Lower lobe of right lung (tissue), 2 donors: ENCODE data around the gene KCNA3. TPM values are rescaled to one million over a fixed set of nuclear protein-coding genes. Genes with fewer than 3 reads are reported as not detected.

Source experiments
- ATAC-seq, 2 donors: fragments of 200-7000 bp; cut with Tn5 transposase; one replicate each; pipeline ENCODE4 v1.9.1; 2020 to 2022; ENCODE audit warnings: mild to moderate bottlenecking in 2 of 2, moderate library complexity in 2 of 2
- DNase-seq: peaks from one replicate; pipeline ENCODE4 v3.0.0-alpha.2; 2020
- H3K27ac ChIP-seq: fragments of 200-600 bp; one replicate; pipeline ENCODE4 v1.8.0; 2022
- H3K27me3 ChIP-seq: fragments of 200-600 bp; one replicate; pipeline ENCODE4 v1.8.0; 2022; ENCODE audit warnings: low read depth
- H3K36me3 ChIP-seq: fragments of 200-600 bp; one replicate; pipeline ENCODE4 v1.8.0; 2022; ENCODE audit warnings: mild to moderate bottlenecking
- H3K4me1 ChIP-seq: fragments of 200-600 bp; one replicate; pipeline ENCODE4 v1.8.0; 2022
- H3K4me3 ChIP-seq: fragments of 200-600 bp; one replicate; pipeline ENCODE4 v1.8.0; 2022; ENCODE audit warnings: mild to moderate bottlenecking
- H3K9me3 ChIP-seq: fragments of 200-600 bp; one replicate; pipeline ENCODE4 v1.8.0; 2022
- intact Hi-C: fragments of 100-400 bp; cut with DNase I; formaldehyde crosslinking; loops from one replicate; pipeline ENCODE4 v1.11.0; 2022
- total RNA-seq: library from RNA; stranded (reverse); fragmentation: NEBNext Ultra II Directional; extraction: Animal tissue kit (Norgen Biotek cat#: 25700); gene quantifications from one replicate; pipeline ENCODE4 v1.2.1, GENCODE V29; 2021
- TF ChIP-seq, protein P1 (sequence below): fragments of 200-600 bp; IDR thresholded peaks from one replicate; pipeline ENCODE4 v1.8.0; 2022; ENCODE audit warnings: antibody characterized with exemption, mild to moderate bottlenecking
- donor health status: DM: no; HTN: yes; CAD: no; lungs with severe emphysema.

KCNA3 gene
- total RNA-seq, 1 donor from 2014 or later: 19.4 TPM

- H3K27me3 ChIP-seq: no peaks in the 10 kb centered on the region
- no peak overlapping the region for H3K27ac ChIP-seq
- TF ChIP-seq, protein P1, sequence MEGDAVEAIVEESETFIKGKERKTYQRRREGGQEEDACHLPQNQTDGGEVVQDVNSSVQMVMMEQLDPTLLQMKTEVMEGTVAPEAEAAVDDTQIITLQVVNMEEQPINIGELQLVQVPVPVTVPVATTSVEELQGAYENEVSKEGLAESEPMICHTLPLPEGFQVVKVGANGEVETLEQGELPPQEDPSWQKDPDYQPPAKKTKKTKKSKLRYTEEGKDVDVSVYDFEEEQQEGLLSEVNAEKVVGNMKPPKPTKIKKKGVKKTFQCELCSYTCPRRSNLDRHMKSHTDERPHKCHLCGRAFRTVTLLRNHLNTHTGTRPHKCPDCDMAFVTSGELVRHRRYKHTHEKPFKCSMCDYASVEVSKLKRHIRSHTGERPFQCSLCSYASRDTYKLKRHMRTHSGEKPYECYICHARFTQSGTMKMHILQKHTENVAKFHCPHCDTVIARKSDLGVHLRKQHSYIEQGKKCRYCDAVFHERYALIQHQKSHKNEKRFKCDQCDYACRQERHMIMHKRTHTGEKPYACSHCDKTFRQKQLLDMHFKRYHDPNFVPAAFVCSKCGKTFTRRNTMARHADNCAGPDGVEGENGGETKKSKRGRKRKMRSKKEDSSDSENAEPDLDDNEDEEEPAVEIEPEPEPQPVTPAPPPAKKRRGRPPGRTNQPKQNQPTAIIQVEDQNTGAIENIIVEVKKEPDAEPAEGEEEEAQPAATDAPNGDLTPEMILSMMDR: no peak
- no peak overlapping the region for H3K4me3 ChIP-seq
- peaks cover 31% of the 10 kb centered on the region for H3K4me1 ChIP-seq
- DNase-seq (peak; percentile 65), ATAC-seq (peak; percentile 80 to 81)
- H3K36me3 ChIP-seq: no peaks in the 10 kb centered on the region
- intact Hi-C loops: loop anchor here (5.0 kb wide), 1 partner anchor 133 kb away; no protein-coding TSS in a partner anchor
- H3K9me3 ChIP-seq: no peaks in the 10 kb centered on the region
These were observed 40.1 kb downstream of the KCNA3 start for GRCh38 chr1:110634455-110635311.

DNA sequence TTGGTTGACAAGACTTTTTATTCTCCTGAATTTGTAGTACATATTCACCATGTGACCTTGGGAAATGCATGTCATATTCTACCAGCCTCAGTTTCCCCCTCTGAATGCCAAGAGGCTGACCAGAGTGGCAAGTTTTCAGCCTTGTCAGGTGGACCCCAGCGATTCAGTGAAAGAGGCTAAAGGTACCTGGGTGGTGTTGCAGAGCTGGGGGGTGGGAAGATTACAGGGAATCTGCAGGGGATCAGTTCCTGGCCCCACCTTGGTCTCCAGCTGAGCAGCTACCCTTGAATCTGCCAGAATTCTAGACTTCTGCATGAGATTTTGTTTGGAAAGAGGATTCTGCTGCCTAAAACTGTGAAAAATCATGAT is 40.7 kb downstream of the KCNA3 start:
- no peak overlapping the region for H3K27ac ChIP-seq
- no peaks in the 10 kb centered on the region for H3K9me3 ChIP-seq
- DNase-seq (no peak), ATAC-seq (no peak)
- no peak overlapping the region for H3K4me3 ChIP-seq
- intact Hi-C loops: loop anchor here (5.0 kb wide), 1 partner anchor 133 kb away; no protein-coding TSS in a partner anchor
- no peaks in the 10 kb centered on the region for H3K27me3 ChIP-seq
- peaks cover 27% of the 10 kb centered on the region for H3K4me1 ChIP-seq
- no peaks in the 10 kb centered on the region for H3K36me3 ChIP-seq
- TF ChIP-seq, protein P1: no peak

GRCh38 chr1:110633646-110634030 is 41.1 kb downstream of the KCNA3 start:
- Histone ChIP-seq H3K36me3 (no peaks in the 10 kb centered on the region), H3K9me3 (no peaks in the 10 kb centered on the region), H3K27me3 (no peaks in the 10 kb centered on the region), H3K27ac (no peak overlapping the region), H3K4me1 (peaks cover 27% of the 10 kb centered on the region), H3K4me3 (no peak overlapping the region)
- DNase-seq (no peak), ATAC-seq (no peak)
- TF ChIP-seq, protein P1: no peak
- intact Hi-C loops: loop anchor here (5.0 kb wide), 1 partner anchor 134 kb away; no protein-coding TSS in a partner anchor

DNA sequence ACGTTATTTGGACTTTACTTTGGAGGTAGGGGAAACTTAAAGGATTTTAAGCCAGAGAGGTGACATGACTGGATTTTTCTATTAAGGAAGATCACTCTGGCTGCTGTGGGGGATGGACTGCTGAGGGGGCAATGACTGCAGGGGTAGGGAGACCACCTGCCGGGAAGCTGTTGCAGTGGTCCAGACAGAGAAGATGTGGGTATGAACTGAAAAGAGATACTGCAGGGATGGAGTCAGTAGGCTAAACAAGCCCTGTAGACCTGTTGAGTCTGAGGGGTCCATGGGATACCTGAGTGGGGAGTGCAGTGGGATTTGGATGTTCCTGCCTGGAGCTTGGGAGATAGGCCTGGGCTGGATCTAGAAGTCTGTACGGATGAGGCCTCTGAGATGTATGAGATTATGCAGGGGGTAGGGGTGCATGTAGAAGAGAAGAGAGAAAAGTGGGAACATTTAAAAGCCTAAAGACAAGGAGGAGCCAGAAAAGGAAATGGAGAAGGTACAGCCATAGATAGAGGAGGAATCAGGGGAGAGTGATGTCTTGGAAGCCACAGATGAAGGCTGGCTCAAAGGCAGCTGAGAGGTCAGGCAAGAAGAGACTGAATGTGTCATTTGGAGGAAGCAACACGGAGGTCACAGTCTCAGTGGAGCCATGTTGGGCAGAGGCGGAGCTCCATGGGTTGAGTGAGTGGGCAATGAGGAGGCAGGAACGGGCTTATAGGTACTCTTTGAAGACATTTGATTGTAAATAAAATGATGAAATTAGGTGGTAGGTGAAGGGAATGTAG is 42.7 kb downstream of the KCNA3 start:
- Histone ChIP-seq H3K4me1 (peaks cover 24% of the 10 kb centered on the region), H3K27ac (peak overlapping the region; percentile 37), H3K9me3 (no peaks in the 10 kb centered on the region), H3K36me3 (no peaks in the 10 kb centered on the region), H3K27me3 (no peaks in the 10 kb centered on the region), H3K4me3 (no peak overlapping the region)
- intact Hi-C loops: loop anchor here (5.0 kb wide), 1 partner anchor 135 kb away; no protein-coding TSS in a partner anchor
- ATAC-seq: no peak
- no peak for DNase-seq
- TF ChIP-seq, protein P1: no peak

DNA sequence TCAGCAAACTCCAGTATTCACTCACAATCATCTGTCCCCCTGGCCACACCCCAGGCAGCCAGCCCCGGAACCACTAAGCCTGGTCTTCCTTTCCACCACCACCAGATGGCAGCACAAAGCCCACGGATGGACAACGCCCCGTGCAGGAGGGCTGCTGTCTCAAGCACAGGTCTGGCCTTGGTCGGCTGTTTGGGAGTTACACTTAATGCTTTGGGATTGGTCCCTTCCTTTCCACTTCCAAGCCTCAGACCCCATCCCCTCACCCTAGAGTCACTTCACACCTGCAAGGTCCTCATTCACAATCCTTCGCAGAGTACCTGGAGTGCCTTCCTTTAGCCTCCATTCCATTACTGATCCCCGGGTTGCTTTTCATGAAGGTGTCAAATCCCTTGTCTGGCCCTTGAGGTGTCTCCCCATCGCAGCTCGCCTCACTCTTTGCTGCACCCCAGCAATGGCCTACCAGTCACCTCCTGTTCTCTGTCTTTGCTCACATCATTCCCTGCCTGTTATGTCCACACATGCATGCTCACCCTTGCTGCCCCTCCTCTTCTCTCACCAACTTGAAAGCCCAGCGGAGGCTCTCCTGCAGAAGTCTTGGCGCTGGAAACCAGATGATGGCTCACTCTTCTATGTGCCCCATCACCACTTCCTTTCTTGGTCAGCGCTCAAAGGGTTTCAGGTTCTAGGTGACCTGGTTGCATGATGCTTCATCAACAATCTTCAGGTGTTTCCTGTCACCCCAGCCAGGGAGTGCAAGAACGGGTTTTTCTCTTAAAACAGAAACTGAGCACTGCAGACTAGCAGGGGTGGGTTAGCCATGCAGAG is 43.7 kb downstream of the KCNA3 start:
- Histone ChIP-seq H3K36me3 (no peaks in the 10 kb centered on the region), H3K27me3 (no peaks in the 10 kb centered on the region), H3K9me3 (no peaks in the 10 kb centered on the region), H3K27ac (peak overlapping the region; percentile 37), H3K4me3 (no peak overlapping the region), H3K4me1 (peaks cover 24% of the 10 kb centered on the region)
- DNase-seq: peak; percentile 81
- ATAC-seq: peak; percentile 88
- intact Hi-C loops: loop anchor here (5.0 kb wide), 1 partner anchor 136 kb away; no protein-coding TSS in a partner anchor
- TF ChIP-seq, protein P1: peak; percentile 90
